ENCODE measurements around the gene DAPK1.

- TF ChIP-seq RAD21 (IDR thresholded peaks at IDR 0.05; ENCODE audit: low read depth) (no peak), TAF1 (IDR thresholded peaks at IDR 0.05; ENCODE audit: low read depth) (no peak), EGR1 (IDR thresholded peaks at IDR 0.05) (no peak), ZBTB7A (IDR thresholded peaks at IDR 0.05; ENCODE audit: low read depth) (no peak), REST (IDR thresholded peaks at IDR 0.05; ENCODE audit: low read depth) (no peak), MAX (IDR thresholded peaks at IDR 0.05) (no peak), NFIC (IDR thresholded peaks at IDR 0.05) (no peak), CEBPB (IDR thresholded peaks at IDR 0.05) (no peak), EP300 (IDR thresholded peaks at IDR 0.05; ENCODE audit: borderline replicate concordance) (no peak), YY1 (IDR thresholded peaks at IDR 0.05; ENCODE audit: low read depth) (no peak), CREB1 (IDR thresholded peaks at IDR 0.05; ENCODE audit: low read depth) (no peak), FOXM1 (IDR thresholded peaks at IDR 0.05; ENCODE audit: borderline replicate concordance, low read depth) (no peak), TEAD4 (IDR thresholded peaks at IDR 0.05) (no peak)
Measured at GRCh38 chr9:87657893-87658292, 160.2 kb downstream of the DAPK1 start.

Data from Ishikawa (cell line).